NCI-H2227 (cell line): Measurements from ENCODE around the gene SDK1.

Experiments used
- DNase-seq: peaks from one replicate; lab custom pipeline; 2025; ENCODE audit not compliant: unreplicated experiment; lab: John Stamatoyannopoulos, UW

The SDK1 gene

GRCh38 chr7:4167385-4167910, 866.4 kb downstream of the SDK1 start:
- DNase-seq, result no peak

- no peak for DNase-seq
These were observed 867.0 kb downstream of the SDK1 start for GRCh38 chr7:4168041-4168440.

- DNase-seq, result no peak
These were observed 867.5 kb downstream of the SDK1 start for GRCh38 chr7:4168541-4168940.

GRCh38 chr7:4169455-4169854, 868.4 kb downstream of the SDK1 start:
- DNase-seq, result no peak

- DNase-seq, result no peak
These were observed 870.1 kb downstream of the SDK1 start for GRCh38 chr7:4170997-4171786.

- no peak for DNase-seq
These were observed 871.8 kb downstream of the SDK1 start for GRCh38 chr7:4172883-4173282.

- no peak for DNase-seq
These were observed 872.6 kb downstream of the SDK1 start for GRCh38 chr7:4173615-4174014.

GRCh38 chr7:4174016-4174415, 873.0 kb downstream of the SDK1 start:
- no peak for DNase-seq

- DNase-seq, result no peak
These were observed 873.4 kb downstream of the SDK1 start for GRCh38 chr7:4174451-4174850.

- no peak for DNase-seq
These were observed 873.8 kb downstream of the SDK1 start for GRCh38 chr7:4174884-4175283.

- no peak for DNase-seq
These were observed 874.4 kb downstream of the SDK1 start for GRCh38 chr7:4175346-4175973.

GRCh38 chr7:4177001-4177400, 875.9 kb downstream of the SDK1 start:
- DNase-seq, result no peak

- DNase-seq, result no peak
These were observed 877.4 kb downstream of the SDK1 start for GRCh38 chr7:4178416-4178815.

GRCh38 chr7:4178916-4179687, 878.0 kb downstream of the SDK1 start:
- DNase-seq, result no peak

GRCh38 chr7:4179688-4180380, 878.8 kb downstream of the SDK1 start:
- DNase-seq, result no peak

GRCh38 chr7:4181446-4181845, 880.4 kb downstream of the SDK1 start:
- no peak for DNase-seq

- no peak for DNase-seq
These were observed 881.7 kb downstream of the SDK1 start for GRCh38 chr7:4182605-4183300.

- no peak for DNase-seq
These were observed 883.6 kb downstream of the SDK1 start for GRCh38 chr7:4184653-4185052.

- no peak for DNase-seq
These were observed 884.1 kb downstream of the SDK1 start for GRCh38 chr7:4185136-4185535.

- DNase-seq, result no peak
These were observed 884.9 kb downstream of the SDK1 start for GRCh38 chr7:4185721-4186512.
